NCI-H146 treated with DMSO at 0.1 percent for 48 hours (cell line): ENCODE data around the gene MYO5C.

Experiments
- DNase-seq: peaks from one replicate; lab custom pipeline; 2025; ENCODE audit not compliant: unreplicated experiment; lab: John Stamatoyannopoulos, UW

The MYO5C gene

GRCh38 chr15:52153900-52154895 is 141.4 kb downstream of the MYO5C start:
- DNase-seq = no peak

GRCh38 chr15:52151353-52151752 is 144.3 kb downstream of the MYO5C start:
- no peak for DNase-seq

GRCh38 chr15:52150871-52151270 is 144.7 kb downstream of the MYO5C start:
- DNase-seq = no peak

- DNase-seq = no peak
These were observed 145.4 kb downstream of the MYO5C start for GRCh38 chr15:52150043-52150825.

- no peak for DNase-seq
These were observed 147.2 kb downstream of the MYO5C start for GRCh38 chr15:52148403-52148802.

- no peak for DNase-seq
These were observed 148.8 kb downstream of the MYO5C start for GRCh38 chr15:52146776-52147175.

- no peak for DNase-seq
These were observed 149.3 kb downstream of the MYO5C start for GRCh38 chr15:52146261-52146660.

GRCh38 chr15:52144656-52145178 is 150.9 kb downstream of the MYO5C start:
- DNase-seq = no peak

GRCh38 chr15:52143873-52144272 is 151.7 kb downstream of the MYO5C start:
- DNase-seq = no peak
